GM21526 (cell line): ENCODE measurements around the gene TMEM185B.
"Not testable (repeated sequence)": the region's sequence is repeated elsewhere in the genome, so short reads cannot be mapped to it uniquely, and the experiment has no call there.

Experiments used
- ATAC-seq: cut with Tn5 transposase; IDR thresholded peaks from one replicate; pipeline ENCODE4 v1.9.1; 2021; ENCODE audit warnings: moderate library complexity; ENCODE audit not compliant: unreplicated experiment, low FRiP score

Gene TMEM185B

DNA sequence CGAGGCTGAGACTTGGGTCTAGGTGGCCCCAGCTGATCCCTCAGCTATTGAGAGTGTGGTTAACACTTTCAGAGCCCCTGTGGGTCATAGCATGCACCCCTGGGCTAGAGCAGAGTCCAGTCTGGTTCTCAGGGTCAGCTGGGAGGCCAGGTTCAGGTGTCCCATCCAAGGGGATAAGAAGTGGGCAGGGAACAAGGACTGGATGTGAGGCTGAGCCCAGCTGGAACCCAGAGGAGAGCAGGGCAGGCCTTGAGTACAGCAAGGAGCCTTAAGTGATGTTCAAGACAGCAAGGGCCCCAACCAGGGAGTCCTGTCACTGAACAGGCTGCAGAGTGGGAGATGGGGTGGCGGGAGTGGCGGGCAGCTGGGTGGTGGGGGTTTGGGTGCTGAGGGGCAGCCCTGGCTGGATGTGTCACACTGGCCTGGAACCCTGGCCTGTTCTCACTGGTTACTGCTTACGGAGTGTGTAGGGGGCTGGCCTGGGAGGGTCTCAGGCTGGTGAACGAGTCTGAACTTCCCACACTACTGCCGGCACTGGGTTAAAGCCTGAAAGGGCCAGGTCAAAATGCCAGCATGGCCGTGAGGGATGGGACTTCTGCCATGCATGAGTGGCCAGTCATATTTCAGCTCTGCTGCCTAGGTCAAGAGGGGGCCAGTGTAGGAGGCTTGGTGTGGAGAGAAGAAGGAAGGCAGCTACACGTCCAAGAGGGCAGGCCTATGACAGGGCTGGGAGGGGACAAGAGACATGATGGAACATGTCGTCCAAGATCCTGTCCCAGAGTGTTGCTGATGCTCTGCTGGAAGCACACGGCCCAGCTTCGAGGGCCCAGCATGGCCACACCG lies 13.6 kb downstream of the TMEM185B start:
- no peak for ATAC-seq

DNA sequence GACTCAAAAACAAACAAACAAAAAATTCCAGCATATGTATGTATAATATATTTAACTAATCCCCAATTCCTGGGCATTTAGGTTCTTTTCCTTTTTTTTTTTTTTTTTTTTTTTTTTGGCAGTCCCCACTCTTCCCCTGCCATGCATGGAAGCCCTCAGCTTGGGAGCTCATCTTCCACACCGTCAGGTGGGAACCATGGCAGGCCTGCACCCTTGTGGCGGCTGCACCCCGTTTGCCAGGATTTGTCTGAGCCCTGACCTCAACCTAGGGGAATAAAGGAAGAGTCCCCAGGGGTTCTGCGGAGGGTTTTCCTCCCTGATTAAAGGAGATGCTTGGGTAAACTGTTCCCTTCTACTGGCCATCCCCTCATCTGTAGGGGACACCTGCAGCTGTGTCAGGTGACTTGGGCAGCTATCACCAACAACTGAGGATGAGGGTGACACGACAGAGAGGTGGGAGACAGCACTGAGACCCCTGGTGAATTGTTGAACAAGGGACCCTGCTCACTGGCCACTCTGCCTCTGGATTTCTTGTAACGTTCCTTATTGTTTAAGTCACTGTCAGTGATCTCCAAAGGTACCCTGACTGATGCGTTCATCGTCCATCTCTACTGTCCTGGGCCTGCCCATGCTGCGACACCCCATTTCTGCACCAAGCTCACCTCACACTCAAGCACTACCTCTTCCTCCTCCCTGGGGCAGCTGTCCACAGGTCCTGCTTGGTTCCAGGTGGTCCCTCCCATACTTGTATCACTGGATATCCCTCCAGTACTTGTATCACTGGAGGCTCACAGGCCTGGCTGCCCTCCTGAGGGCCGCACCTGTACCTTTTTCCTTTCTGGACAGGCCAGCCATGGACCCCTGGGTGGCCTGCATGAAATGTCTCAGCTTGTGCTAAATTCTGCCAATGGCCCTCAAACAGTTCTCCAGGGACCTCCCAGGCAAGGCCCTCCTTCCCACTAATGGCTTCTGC lies 14.5 kb downstream of the TMEM185B start:
- ATAC-seq, result no peak

DNA sequence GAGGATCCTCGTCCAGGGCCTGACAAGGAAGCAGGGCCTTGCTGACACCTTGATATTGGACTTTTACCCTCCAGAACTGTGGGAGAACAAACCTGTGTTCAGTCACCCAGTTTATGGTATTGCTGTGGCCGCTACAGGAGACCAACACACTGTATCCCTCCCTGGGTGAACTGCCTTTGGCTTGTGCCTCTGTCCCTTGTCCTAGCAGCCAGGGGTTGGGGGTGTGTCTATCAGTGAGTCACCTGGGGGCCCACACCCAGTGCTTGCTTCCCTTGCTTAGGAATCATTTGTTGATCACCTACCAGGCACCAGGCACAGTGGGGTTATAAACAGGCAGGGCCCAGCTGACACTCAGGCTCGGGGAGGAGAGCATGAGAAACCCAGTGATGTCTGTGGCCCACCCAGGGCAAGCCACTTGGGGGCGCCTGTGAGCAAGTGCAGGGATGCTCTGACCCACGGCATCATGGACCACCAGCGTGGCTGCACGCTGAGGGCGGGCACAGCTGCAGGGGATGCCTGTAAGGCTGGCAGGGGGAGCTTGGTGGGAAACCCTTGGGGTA lies 17.1 kb downstream of the TMEM185B start:
- ATAC-seq, result no peak

DNA sequence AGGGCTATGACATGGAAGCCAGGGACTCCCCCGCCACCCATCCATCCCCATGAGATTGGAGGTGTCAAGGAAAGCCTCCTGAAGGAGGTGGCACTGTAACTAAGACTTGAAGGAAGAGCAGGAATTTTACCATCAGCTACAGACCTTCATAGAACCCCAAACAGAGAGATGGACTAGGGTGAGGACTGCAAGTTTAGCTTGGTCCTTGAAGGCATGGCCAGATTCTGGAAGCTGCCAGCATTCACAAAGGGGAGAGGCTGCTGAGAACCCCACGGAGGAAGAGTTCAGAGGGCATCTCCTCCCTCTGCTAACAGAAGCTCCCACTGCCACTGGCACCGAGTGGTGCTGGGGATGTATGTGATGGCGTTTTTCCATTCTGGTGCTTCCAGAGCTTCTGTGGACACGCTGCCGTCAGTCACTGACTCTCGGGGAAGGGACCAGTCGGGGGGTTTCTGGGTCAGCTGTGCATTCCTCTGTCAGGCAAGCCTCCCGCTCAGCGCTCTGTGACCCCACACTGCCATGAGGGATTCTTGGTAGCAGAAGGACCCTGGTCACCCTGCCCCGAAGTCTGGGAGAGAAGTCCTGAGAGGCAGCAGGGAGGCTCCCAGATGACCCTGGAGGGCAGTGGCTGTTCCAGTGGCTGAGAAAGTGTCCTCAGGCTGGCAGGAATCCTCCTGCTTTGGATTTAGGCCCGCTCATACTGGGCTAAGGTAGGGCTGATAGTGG lies 18.1 kb downstream of the TMEM185B start:
- no peak for ATAC-seq

DNA sequence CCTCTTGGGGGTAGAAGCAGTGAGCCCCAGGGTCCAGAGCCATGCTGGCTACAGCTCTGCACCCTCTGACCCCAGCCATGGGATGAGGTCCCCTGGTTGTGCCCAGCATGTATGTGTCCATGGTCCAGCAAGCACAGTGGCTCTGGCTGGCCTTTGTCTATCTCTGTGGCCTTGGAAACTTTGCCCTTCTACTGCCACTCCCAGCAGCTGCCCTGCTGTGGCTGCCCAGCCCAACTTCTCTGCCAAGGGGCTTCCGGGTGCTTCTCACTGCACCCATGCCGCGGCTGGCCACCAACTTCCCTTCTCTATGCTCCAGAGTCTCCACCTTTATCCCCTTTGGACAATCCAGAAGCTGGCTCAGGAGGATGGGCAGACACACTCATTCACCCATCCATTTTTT lies 18.8 kb downstream of the TMEM185B start:
- ATAC-seq, result no peak

DNA sequence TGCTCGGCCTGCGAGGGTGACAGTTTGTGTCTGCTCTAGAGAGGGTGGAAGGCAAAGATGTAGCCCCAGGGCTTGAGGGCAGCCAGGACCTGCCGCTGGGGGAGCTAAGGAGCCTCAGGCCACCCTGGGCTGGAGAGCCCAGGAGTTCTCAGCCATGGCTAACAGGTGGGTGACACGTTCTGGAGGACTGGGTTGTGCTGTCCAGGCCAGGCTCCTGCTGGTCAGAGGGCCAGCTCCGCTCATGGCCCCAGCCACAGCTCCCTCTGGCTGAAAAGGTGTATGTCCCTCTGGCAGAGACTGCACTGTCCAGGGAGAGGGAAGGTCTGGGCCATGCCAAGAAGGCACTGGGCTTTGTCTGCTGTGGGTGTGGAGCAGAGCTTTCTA lies 19.2 kb downstream of the TMEM185B start:
- no peak for ATAC-seq

DNA sequence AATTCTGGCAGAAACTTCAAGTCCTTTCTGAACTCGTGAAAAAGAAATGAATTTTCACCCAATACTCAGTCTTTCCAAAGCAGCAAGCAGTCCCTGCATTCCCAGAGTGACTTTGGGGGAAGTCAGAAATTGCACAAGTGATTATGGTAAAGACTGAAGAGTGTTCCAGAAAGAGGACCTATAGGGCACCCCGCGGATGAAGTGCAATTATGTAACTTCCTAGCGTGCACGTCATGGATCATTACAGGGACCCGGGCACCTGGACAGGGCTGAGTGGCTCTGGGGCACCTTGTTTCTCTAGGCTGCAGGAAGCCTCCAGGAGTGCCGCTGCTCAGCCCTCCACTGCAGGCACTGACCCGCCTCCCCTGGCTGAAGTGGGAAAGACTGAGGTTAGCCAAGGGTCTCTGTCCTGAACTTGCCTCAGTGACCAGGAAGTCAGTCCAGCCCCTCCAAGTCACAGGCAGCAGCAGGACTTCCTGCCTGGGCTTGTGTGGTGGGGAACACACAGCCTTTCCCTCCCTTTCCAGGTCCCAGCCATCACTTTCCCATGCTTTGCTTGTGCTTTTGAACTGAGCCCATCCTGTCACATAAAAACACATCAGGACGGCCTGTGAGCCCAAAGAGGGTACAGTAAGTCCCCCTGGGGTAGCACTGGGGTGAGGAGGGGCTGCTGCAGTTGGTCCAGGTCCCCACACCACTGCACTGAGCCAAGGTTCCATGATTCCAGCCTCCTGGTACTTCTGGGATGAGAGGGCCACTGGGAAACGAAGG lies 19.8 kb downstream of the TMEM185B start:
- ATAC-seq, result no peak

DNA sequence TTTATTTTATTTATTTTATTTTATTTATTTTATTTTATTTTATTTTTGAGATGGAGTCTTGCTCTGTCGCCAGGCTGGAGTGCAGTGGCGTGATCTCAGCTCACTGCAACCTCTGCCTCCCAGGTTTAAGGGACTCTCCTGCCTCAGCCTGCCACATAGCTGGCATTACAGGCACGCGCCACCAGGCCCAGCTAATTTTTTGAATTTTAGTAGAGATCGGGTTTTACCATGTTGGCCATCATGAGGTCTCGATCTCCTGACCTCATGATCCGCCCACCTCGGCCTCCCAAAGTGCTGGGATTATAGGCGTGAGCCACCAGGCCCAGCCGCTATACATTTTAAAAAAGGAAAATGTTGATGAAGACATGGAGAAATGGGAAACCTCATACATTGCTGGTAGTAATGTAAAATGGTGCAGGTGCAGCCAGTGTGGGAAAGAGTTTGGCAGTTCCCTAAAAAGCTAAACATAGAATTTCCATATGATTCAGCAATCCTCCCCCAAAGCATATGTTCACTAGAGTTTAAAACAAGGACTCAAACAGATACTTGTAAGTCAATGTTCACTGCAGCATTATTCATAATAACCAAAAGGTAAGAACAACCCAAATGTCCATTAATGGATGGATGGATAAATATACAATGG lies 23.3 kb downstream of the TMEM185B start:
- ATAC-seq, result not testable (repeated sequence)

DNA sequence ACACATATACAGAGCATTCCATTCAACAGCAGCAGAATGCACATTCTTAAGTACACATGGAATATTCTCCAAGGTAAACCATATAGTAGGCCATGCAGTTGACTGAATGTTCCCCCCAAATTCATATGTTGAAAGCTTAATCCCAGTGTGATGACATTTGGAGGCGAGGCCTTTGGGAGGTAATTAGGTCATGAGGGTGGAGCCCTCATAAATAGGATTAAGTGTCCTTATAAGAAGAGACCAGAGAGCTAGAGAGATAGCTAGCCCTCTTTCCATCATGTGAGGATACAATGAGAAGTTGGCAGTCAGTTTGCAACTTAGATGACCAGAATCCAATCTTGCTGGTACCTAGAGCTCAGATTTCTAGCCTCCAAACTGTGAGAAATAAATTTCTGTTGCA lies 27.6 kb downstream of the TMEM185B start:
- no peak for ATAC-seq

DNA sequence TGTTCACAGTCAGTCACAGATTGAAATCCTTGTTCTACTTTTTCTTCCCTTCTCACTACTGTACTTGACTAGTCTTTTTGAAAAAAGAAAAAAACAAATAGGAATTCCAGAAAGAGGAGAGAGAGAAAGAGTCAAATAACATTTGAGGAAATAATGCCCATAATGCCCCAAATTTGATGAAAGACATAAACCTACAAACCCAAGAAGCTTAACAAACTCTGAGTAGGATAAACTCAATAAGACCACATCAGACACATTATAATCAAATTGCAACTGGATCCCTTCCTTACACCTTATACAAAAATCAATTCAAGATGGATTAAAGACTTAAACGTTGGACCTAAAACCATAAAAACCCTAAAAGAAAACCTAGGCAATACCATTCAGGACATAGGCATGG lies 30.9 kb downstream of the TMEM185B start:
- ATAC-seq, result no peak

DNA sequence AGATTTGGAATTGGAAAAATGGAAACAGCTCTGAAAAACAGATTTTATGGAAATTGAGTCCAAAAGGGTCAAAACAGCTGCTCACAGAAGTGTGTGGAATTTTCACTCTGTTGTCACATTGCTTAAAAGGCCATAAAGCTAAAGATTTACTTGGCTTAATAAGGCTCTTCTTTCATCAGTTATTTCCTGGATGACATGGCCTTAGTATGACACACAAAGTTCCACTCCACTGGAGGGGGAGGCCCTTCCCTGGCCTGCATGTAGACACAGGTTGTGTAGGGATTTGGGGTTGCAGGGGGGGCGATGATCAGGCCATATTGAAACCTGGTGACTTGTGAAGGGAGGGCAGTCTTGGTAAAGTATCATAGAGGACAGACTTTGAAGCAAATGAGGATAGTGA lies 34.0 kb downstream of the TMEM185B start:
- no peak for ATAC-seq

DNA sequence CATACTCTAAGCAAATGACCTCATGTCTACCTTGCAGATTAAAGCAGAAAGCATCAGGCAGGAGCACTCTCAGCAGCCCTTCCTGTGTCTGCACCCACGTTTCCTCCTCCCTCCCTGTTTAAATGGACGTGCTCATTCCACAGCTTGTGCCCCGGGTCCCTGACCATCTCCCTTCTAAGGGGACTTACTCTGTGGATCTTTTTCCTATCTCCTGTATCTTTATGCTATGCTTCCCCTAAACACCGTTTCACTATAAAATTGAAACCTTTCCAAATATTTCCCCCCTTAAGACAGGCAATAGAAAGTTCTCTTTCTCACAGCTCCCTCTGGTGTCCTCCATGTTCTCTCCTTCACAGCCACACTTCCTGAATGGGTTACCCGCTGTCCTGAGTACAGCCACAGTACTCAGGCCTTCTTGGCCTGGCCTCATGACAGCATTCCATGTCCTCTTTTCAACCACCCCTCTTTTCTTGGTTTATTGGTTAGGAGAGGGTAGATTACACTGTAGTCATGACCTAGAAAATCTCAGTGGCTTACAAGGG lies 41.1 kb downstream of the TMEM185B start:
- ATAC-seq, result no peak

DNA sequence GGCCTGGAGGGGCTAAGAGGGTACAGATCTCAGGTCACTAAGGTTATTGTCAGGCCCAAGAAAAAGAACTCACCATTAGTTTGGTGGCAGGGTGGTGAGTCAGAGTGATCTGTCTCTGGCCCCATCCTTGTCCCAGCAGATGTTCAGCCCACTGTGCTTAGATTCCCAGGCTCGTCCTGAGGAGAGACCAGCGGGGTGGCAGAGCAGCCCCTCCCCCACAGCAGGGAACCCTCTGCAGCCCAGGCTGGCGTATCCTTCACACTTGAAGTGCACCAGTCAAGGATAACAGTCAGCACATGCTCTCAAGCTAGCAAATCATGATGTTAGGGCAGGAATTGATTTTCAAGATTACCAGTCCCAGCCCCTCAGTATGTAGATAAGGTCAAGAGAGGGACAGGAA lies 43.1 kb downstream of the TMEM185B start:
- ATAC-seq, result no peak

DNA sequence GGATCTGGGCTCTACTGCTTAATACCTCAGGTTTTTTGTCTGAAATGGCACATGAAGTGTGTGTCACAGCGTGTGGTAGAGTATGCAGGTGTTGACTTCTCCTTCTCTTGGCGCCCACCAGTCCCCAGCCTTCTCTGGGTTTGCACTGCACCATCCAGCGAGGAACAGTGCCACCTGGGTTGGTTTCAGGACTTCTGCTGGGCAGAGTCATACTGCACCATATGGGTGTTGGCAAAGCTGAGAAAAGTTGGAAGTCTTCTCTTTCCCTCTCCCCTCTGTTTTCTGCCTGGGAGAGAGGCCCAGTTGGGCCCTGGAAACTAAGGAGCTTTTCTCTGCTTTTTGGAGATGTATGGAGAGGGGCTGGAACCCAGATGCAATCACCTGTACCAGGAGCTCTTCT lies 43.8 kb downstream of the TMEM185B start:
- no peak for ATAC-seq

DNA sequence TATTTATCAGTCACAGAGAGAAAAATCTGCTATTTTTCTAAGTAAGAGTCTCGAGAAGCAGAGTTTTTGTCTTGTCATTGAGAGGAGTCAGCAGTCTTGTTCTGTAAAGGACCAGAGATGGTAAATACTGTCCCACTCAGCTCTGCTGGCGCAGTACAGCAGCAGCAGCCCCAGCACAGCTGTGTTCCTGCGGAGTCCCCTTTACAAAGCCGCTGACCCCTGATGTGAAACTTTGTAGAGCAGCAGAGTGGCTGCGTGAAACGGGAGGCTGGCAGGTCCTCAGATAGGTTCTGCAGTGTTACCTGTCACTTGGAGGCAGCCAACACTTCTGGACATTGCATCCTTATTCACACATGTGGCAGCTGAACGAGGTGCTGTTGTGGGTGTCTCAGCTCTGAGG lies 45.2 kb downstream of the TMEM185B start:
- ATAC-seq, result no peak

DNA sequence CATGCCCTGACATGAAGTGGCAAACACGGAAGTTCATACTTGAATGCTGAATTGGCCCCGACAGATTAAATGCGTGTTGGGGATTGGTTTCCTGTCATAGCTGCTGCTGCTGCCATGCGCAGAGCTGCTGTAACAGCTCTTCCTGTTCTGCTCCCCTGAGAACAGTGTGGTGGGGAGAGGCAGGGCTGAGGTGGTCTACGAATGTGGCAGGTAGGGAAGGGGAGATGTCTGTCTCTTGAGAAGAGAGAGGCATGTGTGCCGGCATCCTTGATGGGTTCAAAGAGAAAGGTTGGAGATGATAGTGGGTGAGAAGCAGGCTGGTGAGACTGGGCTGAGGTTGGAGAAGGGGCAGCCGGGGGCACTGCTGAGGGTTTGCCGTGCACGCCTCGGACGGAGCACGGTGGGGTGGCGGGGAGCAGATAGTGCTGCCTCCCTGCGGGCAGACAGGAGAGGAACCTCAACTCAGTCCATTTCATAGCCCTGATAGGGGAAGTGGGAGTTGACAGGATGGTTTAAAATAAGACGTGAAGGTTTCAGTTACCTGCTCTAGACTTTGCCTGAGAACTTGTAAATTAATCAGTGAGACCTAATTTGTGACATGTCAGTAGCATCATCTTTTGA lies 46.1 kb downstream of the TMEM185B start:
- peak; percentile 96 for ATAC-seq

DNA sequence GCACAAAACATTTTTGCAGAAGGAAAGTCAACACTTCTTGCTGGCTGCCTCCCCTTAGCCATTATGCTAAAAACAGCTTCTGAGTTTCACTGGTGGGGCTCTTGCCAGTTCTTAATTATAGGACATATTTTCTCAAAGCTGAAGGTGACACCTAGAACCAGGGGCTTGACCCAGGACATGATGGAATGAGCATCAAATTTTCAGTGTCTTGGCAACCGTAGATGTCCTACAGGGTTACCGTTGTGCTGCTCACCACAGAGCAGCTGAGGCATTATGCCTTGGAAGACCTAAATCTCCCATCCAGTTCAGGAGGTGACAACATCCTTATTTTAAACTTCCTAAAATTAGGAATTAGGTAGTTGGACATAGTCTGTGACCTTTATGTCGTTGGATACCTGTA lies 46.7 kb downstream of the TMEM185B start:
- no peak for ATAC-seq

DNA sequence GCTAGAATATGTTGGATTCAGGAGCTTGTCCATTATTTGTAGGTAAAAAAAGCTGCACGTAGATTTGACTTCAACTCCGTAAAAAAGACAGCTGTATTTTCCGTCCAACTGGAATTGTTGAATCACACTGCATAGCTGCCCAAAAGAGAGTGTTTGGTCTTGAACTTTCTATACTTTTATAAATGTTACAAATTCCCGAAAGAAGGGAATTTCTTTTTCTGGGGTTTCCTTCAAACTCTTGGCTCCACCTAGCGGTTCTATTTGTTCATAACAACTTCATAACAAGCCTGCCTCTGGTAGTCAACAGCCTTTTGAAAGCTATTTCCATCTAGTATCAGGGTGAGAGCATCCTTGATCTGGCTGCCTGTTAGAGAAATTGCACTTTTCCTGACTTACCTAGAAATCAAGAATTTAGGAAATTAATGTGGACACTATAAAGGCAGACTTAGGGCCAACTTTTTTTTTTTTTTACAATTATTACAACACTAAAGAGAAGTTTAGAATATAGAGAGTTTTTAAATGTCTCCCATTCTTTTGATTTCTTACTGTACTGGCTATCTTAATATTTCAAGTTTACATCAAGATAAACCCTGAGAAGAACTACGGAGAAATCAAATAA lies 48.1 kb downstream of the TMEM185B start:
- ATAC-seq, result no peak
